Ovary (tissue), 3 donors: ENCODE measurements around the gene DNAH11.
"Not testable (repeated sequence)": the region's sequence is repeated elsewhere in the genome, so short reads cannot be mapped to it uniquely, and the experiment has no call there.

ENCODE experiments used
- CTCF ChIP-seq, 3 donors: fragments of 450-650 bp in 2 of 3; fragments of 200-600 bp in 1 of 3; IDR thresholded peaks; one replicate each; pipeline versions ENCODE4 v1.5.1 to v1.8.0; 2016 to 2022; ENCODE audit warnings: antibody characterized with exemption in 3 of 3, mild to moderate bottlenecking in 1 of 3
- EP300 ChIP-seq: sonication (generic); formaldehyde crosslinking; IDR thresholded peaks from one replicate; pipeline ENCODE4 v1.6.1; 2017; ENCODE audit warnings: antibody characterized with exemption
- donor health status: DM: no; HTN: no; CAD: no.

DNA sequence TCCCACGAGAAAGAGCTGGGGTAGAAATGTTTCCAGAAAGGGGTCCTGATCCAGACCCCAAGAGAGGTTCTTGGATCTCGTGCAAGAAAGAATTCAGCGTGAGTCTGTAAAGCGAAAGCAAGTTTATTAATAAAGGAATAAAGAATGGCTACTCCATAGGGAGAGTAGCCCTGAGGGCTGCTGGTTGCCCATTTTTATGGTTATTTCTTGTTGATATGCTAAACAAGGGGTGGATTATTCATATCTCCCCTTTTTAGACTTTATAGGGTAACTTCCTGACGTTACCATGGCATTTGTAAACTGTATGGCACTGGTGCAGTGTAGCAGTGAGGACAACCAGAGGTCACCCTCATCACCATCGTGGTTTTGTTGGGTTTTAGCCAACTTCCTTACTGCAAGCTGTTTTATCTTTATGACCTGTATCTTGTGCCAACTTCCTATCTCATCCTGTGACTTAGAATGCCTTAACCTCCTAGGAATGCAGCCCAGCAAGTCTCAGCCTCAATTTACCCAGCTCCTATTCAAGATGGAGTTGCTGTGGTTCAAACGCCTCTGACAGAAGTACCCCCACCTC lies 322.9 kb downstream of the DNAH11 start:
- not testable (repeated sequence) for TF ChIP-seq CTCF (IDR thresholded peaks at IDR 0.05); EP300
